GM21367 (cell line): ENCODE data around the gene PKNOX2.

Experiments
- ATAC-seq: cut with Tn5 transposase; IDR thresholded peaks from one replicate; pipeline ENCODE4 v1.9.1; 2021; ENCODE audit not compliant: unreplicated experiment

The PKNOX2 gene

GRCh38 chr11:125154378-125155099 is 10.0 kb upstream of the PKNOX2 start:
- no peak for ATAC-seq

DNA sequence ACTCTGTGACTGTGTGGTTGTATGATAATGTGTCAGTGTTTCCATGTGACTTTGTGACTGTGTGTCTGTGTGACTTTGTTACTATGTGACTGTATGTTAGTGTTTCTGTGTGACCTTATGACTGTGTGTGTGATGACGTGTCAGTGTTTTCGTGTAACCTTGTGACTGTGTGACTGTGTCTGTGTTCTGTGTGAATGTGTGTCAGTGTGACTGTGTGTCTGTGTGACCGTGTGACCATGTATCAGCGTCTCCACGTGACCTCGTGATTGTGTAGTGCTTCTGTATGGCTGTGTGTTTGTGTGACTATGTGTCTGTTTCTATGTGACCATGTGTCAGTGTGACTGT is 9.5 kb upstream of the PKNOX2 start:
- no peak for ATAC-seq

DNA sequence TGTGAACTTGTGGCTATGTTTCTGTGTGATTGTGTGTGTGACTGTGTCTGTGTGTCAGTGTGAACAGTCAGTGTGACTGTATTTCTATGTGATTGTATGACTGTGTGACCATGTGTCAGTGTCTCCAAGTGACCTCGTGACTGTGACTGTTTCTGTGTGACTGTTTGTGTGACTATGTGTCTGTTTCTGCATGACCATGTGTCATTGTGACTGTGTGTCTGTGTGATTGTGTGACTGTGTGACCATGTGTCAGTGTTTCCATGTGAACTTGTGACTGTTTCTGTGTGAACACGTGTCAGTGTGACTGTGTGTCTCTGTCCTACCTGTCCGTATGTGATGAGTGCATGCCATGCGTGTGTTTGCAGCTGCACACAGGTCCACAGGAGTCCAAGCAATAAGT is 8.8 kb upstream of the PKNOX2 start:
- ATAC-seq: no peak

DNA sequence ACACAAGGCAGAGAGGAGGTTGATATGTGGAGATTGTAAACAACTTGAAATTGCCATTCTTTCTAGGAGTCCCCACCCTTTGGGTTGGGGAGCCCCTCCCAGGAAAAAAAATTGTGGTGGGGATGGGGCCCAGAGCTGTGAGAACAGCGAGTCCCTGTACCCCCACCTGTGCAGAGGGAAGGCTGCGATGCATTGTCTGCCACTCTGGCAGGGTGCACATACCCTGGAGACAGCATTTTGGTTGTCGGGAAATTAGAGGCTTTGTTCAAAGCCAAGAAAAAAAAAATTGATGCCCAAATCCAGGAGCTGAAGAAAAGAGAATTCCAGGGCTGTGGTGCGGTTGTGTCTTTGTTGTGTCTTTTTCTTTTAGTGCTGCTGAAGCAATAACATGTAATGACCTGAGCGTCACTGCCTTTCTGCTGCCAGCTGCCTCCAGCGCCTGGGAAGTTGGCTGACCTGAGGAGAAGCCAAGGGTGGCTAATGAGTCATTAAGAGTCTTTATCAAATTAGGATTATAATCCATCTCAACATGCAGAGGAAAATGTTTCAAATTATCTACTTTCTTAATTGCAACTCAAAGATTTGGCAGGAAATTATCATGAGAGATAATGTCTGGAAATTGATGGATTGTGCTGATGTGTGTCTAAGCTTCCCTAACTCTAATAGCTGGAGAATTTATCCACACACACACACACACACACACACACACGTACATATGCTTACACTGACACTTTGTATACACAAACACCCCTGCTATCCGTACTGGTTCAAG is 8.0 kb upstream of the PKNOX2 start:
- ATAC-seq: no peak

GRCh38 chr11:125157118-125157733 is 7.3 kb upstream of the PKNOX2 start:
- ATAC-seq: no peak

DNA sequence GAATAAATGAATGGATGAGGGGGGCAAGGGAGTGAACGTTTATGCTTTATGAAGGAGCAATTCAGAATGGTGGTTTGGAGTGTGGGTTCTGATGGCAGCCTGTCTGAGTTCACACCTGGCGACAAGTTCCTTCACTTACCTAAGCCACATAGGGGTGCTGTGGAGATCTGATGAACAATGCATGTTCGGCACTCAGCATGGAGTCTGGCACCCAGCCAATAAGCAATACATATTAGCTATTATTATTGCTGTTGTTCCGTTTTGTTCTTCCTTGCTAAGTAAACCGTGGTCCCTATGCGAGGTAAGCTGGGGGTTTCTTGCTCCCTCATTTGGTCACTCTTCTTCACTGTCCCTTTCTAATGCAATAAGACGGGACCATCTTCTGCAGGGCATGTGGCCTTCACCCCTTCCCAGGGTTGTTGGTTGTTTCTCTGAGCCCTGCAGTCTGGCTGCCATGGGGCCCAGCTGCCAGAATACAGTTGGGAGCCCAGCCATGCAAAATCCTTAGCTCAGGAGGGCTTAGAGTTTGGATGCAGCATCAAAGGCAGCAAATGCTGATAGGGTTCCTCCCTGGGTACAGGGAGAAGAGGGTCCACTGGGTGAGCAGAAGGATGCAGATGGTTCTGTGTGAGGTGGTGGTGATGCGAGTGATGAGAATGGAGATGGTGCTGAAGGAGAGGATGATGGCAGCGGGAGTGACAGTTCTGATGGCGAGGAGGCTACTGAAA is 6.4 kb upstream of the PKNOX2 start:
- ATAC-seq: no peak

DNA sequence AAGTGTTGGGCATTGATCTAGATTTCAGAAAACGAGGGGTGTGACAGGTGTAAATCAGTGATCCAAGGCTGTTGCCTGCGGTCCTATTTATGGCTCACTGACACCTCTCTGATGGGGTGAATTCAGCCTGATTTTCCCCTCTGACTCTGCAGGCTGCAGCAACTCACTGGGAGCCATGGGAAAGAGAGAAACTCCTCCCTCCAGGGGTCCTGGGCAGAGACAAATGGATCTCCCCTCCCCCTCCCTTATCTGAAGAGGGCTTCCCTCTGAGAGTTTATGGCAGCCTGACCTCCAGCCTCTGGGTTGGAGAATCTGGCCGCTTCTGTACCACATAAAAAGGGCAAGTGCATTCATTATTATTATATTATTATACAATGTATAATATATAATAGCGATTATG is 1.8 kb upstream of the PKNOX2 start:
- no peak for ATAC-seq

GRCh38 chr11:125163431-125164063 is 1.0 kb upstream of the PKNOX2 start:
- ATAC-seq: no peak

DNA sequence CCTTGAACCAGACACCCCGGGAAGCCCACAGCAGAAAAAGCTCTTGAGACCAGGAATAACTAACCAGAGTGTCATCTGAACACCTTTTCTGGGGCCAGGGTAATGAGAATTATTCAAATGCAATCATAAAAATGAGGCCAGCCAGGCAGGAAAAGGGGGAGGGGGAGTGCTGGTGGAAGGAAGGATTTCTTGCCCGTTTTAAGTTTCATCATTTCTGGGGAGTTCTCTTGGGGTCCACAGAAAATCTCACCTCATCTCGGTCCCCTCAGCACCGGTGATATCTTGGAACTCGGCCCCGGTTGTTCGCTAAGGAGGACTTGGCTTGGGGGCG is 495 bp upstream of the PKNOX2 start:
- no peak for ATAC-seq

- peak; percentile 29 for ATAC-seq
These were observed 726 bp downstream of the PKNOX2 start for GRCh38 chr11:125165111-125165842.

DNA sequence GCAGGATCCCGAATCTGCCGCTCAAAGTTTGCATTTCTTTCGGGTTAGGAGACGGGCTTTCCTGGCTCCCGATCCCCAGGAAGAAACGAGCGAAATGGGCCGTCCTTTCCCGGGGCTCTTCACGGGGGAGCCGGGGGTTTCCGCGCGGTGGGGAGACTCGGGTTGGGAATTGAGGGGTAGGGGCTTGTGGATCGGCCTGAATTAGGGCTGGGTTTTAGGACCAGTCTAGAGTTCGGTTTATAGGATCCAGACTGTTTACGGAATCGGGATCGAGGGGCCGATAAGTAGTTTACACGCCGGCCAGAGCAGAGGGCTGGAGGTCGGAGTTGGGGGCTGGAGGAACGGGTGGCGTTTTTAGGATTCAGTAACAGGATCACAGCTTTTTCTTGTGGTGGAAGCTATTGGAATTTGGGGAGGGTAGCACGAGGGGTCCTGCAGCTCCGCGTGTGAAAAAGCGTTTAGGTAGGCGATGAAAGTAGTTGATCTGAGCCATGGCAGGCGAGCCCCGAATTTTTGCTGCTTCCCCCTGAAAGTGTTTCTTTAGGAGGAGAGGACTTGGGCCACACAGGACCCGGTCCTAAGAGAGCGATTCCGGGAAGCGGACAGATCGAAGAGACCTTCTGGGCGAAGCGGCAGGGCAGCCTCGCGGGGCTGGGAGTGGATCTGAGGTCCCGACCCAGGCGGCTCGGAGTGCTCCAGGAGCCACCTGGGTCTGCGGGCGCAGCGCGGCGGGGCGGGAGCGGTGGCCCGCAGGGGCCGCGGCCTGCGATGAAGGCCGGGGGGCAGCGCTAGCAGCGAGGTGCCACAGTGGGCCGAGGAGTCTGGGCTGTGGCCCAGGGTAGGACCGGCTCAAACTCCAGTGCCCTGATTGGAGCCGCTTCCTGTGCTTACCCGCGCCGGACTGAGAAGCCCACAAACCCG is 1.6 kb downstream of the PKNOX2 start:
- ATAC-seq: no peak

- ATAC-seq: no peak
These were observed 2.3 kb downstream of the PKNOX2 start for GRCh38 chr11:125166764-125167291.

GRCh38 chr11:125167292-125167953 is 2.9 kb downstream of the PKNOX2 start:
- ATAC-seq: no peak

- ATAC-seq: no peak
These were observed 3.6 kb downstream of the PKNOX2 start for GRCh38 chr11:125167954-125168835.

DNA sequence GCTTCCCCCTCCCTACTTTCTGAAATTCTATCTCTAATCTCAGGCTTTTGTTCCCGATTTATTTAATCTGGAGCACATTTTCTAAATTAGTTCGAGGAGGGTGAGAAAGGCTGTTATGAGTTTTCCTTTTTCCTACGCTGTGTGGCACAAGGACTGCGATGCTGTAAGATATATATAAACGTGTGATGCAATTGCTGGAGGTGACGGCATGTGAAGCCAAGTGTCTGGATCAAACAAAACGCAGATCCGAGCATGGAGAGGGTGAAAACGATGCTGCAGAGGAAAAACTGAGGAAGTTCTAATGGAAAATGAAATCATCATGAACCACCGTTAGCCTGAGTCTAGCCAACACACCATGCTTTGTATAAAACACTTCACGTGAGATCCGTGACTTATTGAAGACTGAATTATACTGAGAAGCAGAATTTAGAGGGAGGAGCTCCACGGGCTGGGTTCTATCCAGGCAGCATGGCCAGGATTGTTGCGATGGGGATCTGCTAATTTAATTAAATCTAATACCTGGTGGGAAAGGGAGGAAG is 4.4 kb downstream of the PKNOX2 start:
- ATAC-seq: no peak

- no peak for ATAC-seq
These were observed 5.5 kb downstream of the PKNOX2 start for GRCh38 chr11:125170001-125170509.

DNA sequence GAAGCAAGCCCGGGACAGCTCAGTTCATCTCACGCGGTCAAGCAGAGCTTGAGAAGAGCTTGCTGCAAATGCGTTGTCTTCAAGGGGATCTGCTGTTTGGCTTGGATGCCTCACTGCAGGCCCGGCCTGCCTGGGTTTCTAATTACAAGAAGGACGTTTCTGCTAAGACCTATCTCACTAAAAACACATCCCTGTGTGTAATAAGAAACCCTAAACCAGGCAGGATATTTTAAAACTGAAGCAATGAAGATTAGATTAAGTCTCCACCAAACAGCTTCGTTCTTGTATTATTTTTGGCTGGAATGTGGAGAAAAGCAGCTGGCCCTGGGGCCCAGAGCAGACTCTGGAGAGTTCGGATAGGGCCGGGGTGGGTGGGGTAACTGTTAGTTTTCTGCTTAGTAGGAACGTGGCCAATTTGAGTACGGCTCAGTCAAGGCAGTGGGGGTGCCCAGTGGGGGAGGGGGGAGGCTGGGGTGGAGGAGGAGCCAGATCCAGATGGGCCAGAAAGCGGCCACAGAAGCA is 6.0 kb downstream of the PKNOX2 start:
- ATAC-seq: no peak
